PFSK-1 (cell line): ENCODE results near the gene PLPPR1.

Source experiments
- FOXP2 ChIP-seq: optimal IDR thresholded peaks from 2 replicates; pipeline ENCODE3; 2011; ENCODE audit warnings: borderline replicate concordance, control low read depth, inconsistent platforms; ENCODE audit not compliant: insufficient read depth; ENCODE audit errors: extremely low read length, extremely low read depth
- POLR2AphosphoS5 ChIP-seq: IDR thresholded peaks from 2 replicates; pipeline ENCODE4 v1.6.1; 2012; ENCODE audit warnings: low read depth, mild to moderate bottlenecking, control low read depth, low read length, moderate library complexity
- SIN3A ChIP-seq: IDR thresholded peaks from 2 replicates; pipeline ENCODE4 v1.6.1; 2012; ENCODE audit warnings: mild to moderate bottlenecking, low read length, moderate library complexity, borderline replicate concordance; ENCODE audit not compliant: insufficient read depth
- TAF1 ChIP-seq: IDR thresholded peaks from 2 replicates; pipeline ENCODE4 v1.6.1; 2012; ENCODE audit warnings: low read length, control low read depth, borderline replicate concordance; ENCODE audit not compliant: insufficient read depth
- TF ChIP-seq, protein P1 (sequence below), 2 experiments: IDR thresholded peaks; 2 replicates each; pipeline versions ENCODE4 v1.6.1 to v1.8.0; 2011 to 2012; ENCODE audit warnings: low read depth in 2 of 2, low read length in 2 of 2, control low read depth in 1 of 2, inconsistent platforms in 1 of 2, mild to moderate bottlenecking in 1 of 2, moderate library complexity in 1 of 2; ENCODE audit not compliant: insufficient read depth in 1 of 2

The PLPPR1 gene

DNA sequence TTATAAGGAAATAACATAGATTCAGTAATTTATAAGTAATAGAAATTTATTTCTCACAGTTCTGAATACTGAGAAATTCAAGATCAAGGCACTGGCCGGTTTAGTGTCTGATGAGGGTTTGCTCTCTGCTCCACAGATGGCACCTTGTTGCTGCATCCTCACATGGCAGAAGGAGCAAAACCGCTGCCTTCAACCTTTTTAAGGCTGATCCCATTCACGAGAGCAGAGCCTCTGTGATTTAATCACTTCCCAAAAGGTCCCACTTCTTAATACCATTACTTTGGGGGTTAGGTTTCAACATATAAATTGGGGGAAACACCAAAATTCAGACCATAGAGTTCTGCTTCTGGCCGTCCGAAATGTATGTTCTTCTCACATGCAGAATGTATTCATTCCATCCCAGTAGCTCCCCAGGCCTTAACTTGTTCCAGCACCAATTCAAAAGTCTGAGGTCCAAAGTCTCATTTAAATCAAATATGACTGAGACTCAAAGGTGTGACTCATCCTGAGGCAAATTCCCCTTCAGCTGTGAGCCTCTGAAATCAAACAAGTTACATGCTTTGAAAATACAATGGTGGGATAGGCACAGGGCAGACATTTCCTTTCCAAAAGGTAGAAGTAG lies 325.7 kb downstream of the PLPPR1 start:
- no peak for TF ChIP-seq POLR2AphosphoS5
- no peak for TF ChIP-seq TAF1
- no peak for TF ChIP-seq SIN3A
- TF ChIP-seq FOXP2: no peak
- TF ChIP-seq, protein P1, sequence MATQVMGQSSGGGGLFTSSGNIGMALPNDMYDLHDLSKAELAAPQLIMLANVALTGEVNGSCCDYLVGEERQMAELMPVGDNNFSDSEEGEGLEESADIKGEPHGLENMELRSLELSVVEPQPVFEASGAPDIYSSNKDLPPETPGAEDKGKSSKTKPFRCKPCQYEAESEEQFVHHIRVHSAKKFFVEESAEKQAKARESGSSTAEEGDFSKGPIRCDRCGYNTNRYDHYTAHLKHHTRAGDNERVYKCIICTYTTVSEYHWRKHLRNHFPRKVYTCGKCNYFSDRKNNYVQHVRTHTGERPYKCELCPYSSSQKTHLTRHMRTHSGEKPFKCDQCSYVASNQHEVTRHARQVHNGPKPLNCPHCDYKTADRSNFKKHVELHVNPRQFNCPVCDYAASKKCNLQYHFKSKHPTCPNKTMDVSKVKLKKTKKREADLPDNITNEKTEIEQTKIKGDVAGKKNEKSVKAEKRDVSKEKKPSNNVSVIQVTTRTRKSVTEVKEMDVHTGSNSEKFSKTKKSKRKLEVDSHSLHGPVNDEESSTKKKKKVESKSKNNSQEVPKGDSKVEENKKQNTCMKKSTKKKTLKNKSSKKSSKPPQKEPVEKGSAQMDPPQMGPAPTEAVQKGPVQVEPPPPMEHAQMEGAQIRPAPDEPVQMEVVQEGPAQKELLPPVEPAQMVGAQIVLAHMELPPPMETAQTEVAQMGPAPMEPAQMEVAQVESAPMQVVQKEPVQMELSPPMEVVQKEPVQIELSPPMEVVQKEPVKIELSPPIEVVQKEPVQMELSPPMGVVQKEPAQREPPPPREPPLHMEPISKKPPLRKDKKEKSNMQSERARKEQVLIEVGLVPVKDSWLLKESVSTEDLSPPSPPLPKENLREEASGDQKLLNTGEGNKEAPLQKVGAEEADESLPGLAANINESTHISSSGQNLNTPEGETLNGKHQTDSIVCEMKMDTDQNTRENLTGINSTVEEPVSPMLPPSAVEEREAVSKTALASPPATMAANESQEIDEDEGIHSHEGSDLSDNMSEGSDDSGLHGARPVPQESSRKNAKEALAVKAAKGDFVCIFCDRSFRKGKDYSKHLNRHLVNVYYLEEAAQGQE (IDR thresholded peaks at IDR 0.05; ENCODE audit: insufficient read depth in 1 of 2, low read depth in 2 of 2, low read length in 2 of 2): no peak

DNA sequence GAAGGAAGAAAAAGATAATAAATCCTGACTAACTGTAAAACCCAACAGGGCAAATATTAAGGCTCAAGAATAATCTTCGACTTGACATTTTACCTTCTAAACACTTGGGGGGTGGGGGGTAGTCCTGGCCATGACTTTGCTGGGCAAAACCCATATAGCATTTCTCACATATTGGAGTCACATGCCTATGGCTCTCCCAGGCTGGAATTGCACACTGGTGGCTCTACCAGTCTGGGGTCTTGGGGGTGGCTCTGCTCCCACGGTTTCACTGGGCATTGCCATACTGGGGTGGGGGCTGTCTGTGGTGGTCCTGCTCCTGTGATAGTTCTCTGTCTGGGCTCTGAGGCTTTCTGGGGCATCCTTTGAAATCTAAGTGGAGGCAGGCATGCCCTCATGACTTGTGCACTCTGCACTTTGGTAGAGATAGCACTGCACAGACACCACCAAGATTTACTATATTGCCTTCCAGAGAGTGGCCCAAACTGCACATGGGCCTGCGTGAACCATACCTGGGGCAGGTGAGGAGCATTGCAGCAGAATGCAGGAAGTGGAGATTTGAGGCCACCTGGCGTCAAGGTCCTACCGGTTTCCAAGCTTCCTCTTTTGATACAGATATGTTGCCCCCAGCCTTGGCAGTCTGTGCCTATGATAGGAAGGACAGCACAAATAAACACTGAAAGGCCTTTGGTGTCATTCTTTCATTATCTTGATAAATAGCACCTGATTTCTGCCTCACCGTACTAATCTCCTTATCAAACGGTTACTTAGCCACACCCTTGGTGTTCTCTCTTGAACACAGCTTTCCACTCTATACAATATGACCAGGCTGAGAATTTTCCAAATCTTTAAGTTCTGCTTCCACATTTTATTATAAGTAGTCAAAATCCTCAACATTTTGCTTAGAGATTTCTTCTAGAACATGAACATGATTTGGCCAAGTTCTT lies 326.5 kb downstream of the PLPPR1 start:
- TF ChIP-seq TAF1 (no peak), FOXP2 (no peak), POLR2AphosphoS5 (no peak), SIN3A (no peak)
- TF ChIP-seq, protein P1 (IDR thresholded peaks at IDR 0.05; ENCODE audit: insufficient read depth in 1 of 2, low read depth in 2 of 2, low read length in 2 of 2): no peak

DNA sequence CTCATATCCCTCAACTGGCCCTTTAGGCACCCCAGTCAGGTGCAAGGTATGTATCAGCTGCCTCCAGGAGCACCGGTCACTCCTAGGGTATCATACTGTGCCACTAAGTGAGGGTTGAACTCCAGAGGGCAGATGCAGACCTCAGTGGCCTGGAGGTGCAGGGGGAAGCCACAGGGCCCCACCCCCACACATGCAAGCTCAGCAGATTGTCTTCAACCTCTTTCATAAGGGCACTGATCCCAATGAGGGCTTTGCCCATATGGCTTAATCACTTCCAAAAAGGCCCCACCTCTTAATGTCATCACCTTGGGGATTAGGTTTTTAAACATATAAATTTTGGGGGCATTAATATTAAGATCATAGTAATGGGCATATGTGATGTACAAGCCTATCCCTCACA lies 328.1 kb downstream of the PLPPR1 start:
- TF ChIP-seq, protein P1 (IDR thresholded peaks at IDR 0.05; ENCODE audit: insufficient read depth in 1 of 2, low read depth in 2 of 2, low read length in 2 of 2): no peak
- no peak for TF ChIP-seq FOXP2

DNA sequence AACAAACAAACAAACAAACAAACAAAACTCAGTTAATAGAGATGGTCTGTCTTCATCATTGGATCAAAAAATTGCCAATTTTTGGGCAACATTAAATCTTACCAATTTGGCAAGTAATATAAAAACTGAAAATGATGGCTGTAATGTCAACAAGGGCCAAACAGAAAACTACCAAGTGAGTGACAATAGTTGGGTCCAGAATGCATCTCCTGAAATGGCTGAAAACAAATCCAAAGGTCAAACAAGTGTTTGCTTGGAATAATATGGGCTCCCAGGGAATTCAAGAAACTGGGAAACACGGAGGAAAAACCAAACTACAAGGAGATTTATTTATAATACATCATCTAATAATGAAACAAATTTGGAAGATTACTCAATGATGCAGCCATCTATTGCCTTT lies 331.2 kb downstream of the PLPPR1 start:
- TF ChIP-seq FOXP2 (no peak), SIN3A (no peak), POLR2AphosphoS5 (no peak), TAF1 (no peak)
- TF ChIP-seq, protein P1 (IDR thresholded peaks at IDR 0.05; ENCODE audit: insufficient read depth in 1 of 2, low read depth in 2 of 2, low read length in 2 of 2): no peak
